GM12891 (cell line): Measurements from ENCODE around the gene TMEM270.

Experiments
- POLR2AphosphoS5 ChIP-seq: IDR thresholded peaks from 2 replicates; pipeline ENCODE4 v1.6.1; 2011; ENCODE audit warnings: low read depth, low read length, control low read depth
- SPI1 ChIP-seq: IDR thresholded peaks from 2 replicates; pipeline ENCODE4 v1.6.1; 2011; ENCODE audit warnings: low read depth, low read length, control low read depth
- TAF1 ChIP-seq: IDR thresholded peaks from 2 replicates; pipeline ENCODE4 v1.6.1; 2011; ENCODE audit warnings: low read depth, low read length, control low read depth

GRCh38 chr7:73852500-73852899, 8.5 kb upstream of the TMEM270 start:
- TF ChIP-seq SPI1 (no peak), POLR2AphosphoS5 (no peak), TAF1 (no peak)
